ENCODE measurements around the gene PHF14. TPM values are rescaled to one million over a fixed set of nuclear protein-coding genes. Genes with fewer than 3 reads are reported as not detected.

PHF14 gene
- total RNA-seq, 1 donor from 2014 or later, result 50.4 TPM

GRCh38 chr7:11120068-11120664 is 146.5 kb downstream of the PHF14 start:
- DNase-seq (ENCODE audit: low spot score), result no peak
- Mint-ChIP-seq H3K36me3 (ENCODE audit: low read depth, unreplicated experiment) (peaks cover 5% of the 10 kb centered on the region), H3K27ac (ENCODE audit: unreplicated experiment) (no peak overlapping the region), H3K4me1 (ENCODE audit: unreplicated experiment) (no peaks in the 10 kb centered on the region), H3K9me3 (ENCODE audit: unreplicated experiment) (no peaks in the 10 kb centered on the region), H3K4me3 (ENCODE audit: unreplicated experiment) (no peak overlapping the region), H3K27me3 (ENCODE audit: unreplicated experiment) (no peaks in the 10 kb centered on the region)
- no peak for TF ChIP-seq CTCF (IDR thresholded peaks at IDR 0.05; ENCODE audit: unreplicated experiment)

GRCh38 chr7:11120675-11121220 is 147.1 kb downstream of the PHF14 start:
- Mint-ChIP-seq H3K27me3 (ENCODE audit: unreplicated experiment) (no peaks in the 10 kb centered on the region), H3K36me3 (ENCODE audit: low read depth, unreplicated experiment) (peaks cover 5% of the 10 kb centered on the region), H3K27ac (ENCODE audit: unreplicated experiment) (no peak overlapping the region), H3K4me3 (ENCODE audit: unreplicated experiment) (no peak overlapping the region), H3K9me3 (ENCODE audit: unreplicated experiment) (no peaks in the 10 kb centered on the region), H3K4me1 (ENCODE audit: unreplicated experiment) (no peaks in the 10 kb centered on the region)
- no peak for DNase-seq (ENCODE audit: low spot score)
- no peak for TF ChIP-seq CTCF (IDR thresholded peaks at IDR 0.05; ENCODE audit: unreplicated experiment)

- H3K9me3 Mint-ChIP-seq (ENCODE audit: unreplicated experiment), result no peaks in the 10 kb centered on the region
- H3K4me3 Mint-ChIP-seq (ENCODE audit: unreplicated experiment), result no peak overlapping the region
- peaks cover 5% of the 10 kb centered on the region for H3K36me3 Mint-ChIP-seq (ENCODE audit: low read depth, unreplicated experiment)
- no peak for TF ChIP-seq CTCF (IDR thresholded peaks at IDR 0.05; ENCODE audit: unreplicated experiment)
- no peak overlapping the region for H3K27ac Mint-ChIP-seq (ENCODE audit: unreplicated experiment)
- no peaks in the 10 kb centered on the region for H3K27me3 Mint-ChIP-seq (ENCODE audit: unreplicated experiment)
- peaks cover 14% of the 10 kb centered on the region for H3K4me1 Mint-ChIP-seq (ENCODE audit: unreplicated experiment)
- DNase-seq (ENCODE audit: low spot score), result no peak
These were observed 151.3 kb downstream of the PHF14 start for GRCh38 chr7:11124856-11125559.

- no peak for DNase-seq (ENCODE audit: low spot score)
- no peaks in the 10 kb centered on the region for H3K27me3 Mint-ChIP-seq (ENCODE audit: unreplicated experiment)
- peak overlapping the region; percentile 24 for H3K27ac Mint-ChIP-seq (ENCODE audit: unreplicated experiment)
- no peak overlapping the region for H3K4me3 Mint-ChIP-seq (ENCODE audit: unreplicated experiment)
- H3K36me3 Mint-ChIP-seq (ENCODE audit: low read depth, unreplicated experiment), result no peaks in the 10 kb centered on the region
- no peaks in the 10 kb centered on the region for H3K9me3 Mint-ChIP-seq (ENCODE audit: unreplicated experiment)
- TF ChIP-seq CTCF (IDR thresholded peaks at IDR 0.05; ENCODE audit: unreplicated experiment), result no peak
- peaks cover 14% of the 10 kb centered on the region for H3K4me1 Mint-ChIP-seq (ENCODE audit: unreplicated experiment)
These were observed 153.6 kb downstream of the PHF14 start for GRCh38 chr7:11127114-11127785.

All from endothelial cell (in vitro differentiated cells).